ENCODE measurements around the gene ZIC2. TPM values are rescaled to one million over a fixed set of nuclear protein-coding genes. Genes with fewer than 3 reads are reported as not detected.

The ZIC2 gene
- total RNA-seq, 1 donor from 2014 or later = 21.9 TPM

- Mint-ChIP-seq H3K4me1 (ENCODE audit: low read depth, unreplicated experiment) (peaks cover 9% of the 10 kb centered on the region), H3K9me3 (ENCODE audit: unreplicated experiment) (peaks cover 23% of the 10 kb centered on the region), H3K27me3 (ENCODE audit: unreplicated experiment) (peaks cover 26% of the 10 kb centered on the region), H3K36me3 (ENCODE audit: unreplicated experiment) (no peaks in the 10 kb centered on the region), H3K27ac (ENCODE audit: unreplicated experiment) (peak overlapping the region; percentile 80), H3K4me3 (ENCODE audit: unreplicated experiment) (peak overlapping the region; percentile 97)
- no peak for DNase-seq
- no peak for TF ChIP-seq CTCF (IDR thresholded peaks at IDR 0.05; ENCODE audit: partially characterized antibody, unreplicated experiment)
Measured at GRCh38 chr13:99968521-99969452, 12.8 kb upstream of the ZIC2 start.

GRCh38 chr13:99969453-99969918 lies 12.1 kb upstream of the ZIC2 start:
- peaks cover 23% of the 10 kb centered on the region for H3K9me3 Mint-ChIP-seq (ENCODE audit: unreplicated experiment)
- H3K27me3 Mint-ChIP-seq (ENCODE audit: unreplicated experiment) = peaks cover 32% of the 10 kb centered on the region
- H3K4me3 Mint-ChIP-seq (ENCODE audit: unreplicated experiment) = peak overlapping the region; percentile 97
- H3K27ac Mint-ChIP-seq (ENCODE audit: unreplicated experiment) = peak overlapping the region; percentile 80
- DNase-seq = no peak
- peaks cover 9% of the 10 kb centered on the region for H3K4me1 Mint-ChIP-seq (ENCODE audit: low read depth, unreplicated experiment)
- TF ChIP-seq CTCF (IDR thresholded peaks at IDR 0.05; ENCODE audit: partially characterized antibody, unreplicated experiment) = no peak
- H3K36me3 Mint-ChIP-seq (ENCODE audit: unreplicated experiment) = no peaks in the 10 kb centered on the region

- peaks cover 9% of the 10 kb centered on the region for H3K4me1 Mint-ChIP-seq (ENCODE audit: low read depth, unreplicated experiment)
- H3K27me3 Mint-ChIP-seq (ENCODE audit: unreplicated experiment) = peaks cover 36% of the 10 kb centered on the region
- H3K4me3 Mint-ChIP-seq (ENCODE audit: unreplicated experiment) = peak overlapping the region; percentile 91
- no peak for TF ChIP-seq CTCF (IDR thresholded peaks at IDR 0.05; ENCODE audit: partially characterized antibody, unreplicated experiment)
- H3K36me3 Mint-ChIP-seq (ENCODE audit: unreplicated experiment) = no peaks in the 10 kb centered on the region
- H3K27ac Mint-ChIP-seq (ENCODE audit: unreplicated experiment) = no peak overlapping the region
- peaks cover 23% of the 10 kb centered on the region for H3K9me3 Mint-ChIP-seq (ENCODE audit: unreplicated experiment)
- no peak for DNase-seq
Measured at GRCh38 chr13:99969919-99970650, 11.5 kb upstream of the ZIC2 start.

- peaks cover 5% of the 10 kb centered on the region for H3K4me1 Mint-ChIP-seq (ENCODE audit: low read depth, unreplicated experiment)
- H3K4me3 Mint-ChIP-seq (ENCODE audit: unreplicated experiment) = peak overlapping the region; percentile 76
- H3K36me3 Mint-ChIP-seq (ENCODE audit: unreplicated experiment) = no peaks in the 10 kb centered on the region
- H3K27ac Mint-ChIP-seq (ENCODE audit: unreplicated experiment) = no peak overlapping the region
- no peak for DNase-seq
- peaks cover 23% of the 10 kb centered on the region for H3K9me3 Mint-ChIP-seq (ENCODE audit: unreplicated experiment)
- peaks cover 40% of the 10 kb centered on the region for H3K27me3 Mint-ChIP-seq (ENCODE audit: unreplicated experiment)
- TF ChIP-seq CTCF (IDR thresholded peaks at IDR 0.05; ENCODE audit: partially characterized antibody, unreplicated experiment) = no peak
Measured at GRCh38 chr13:99970651-99971575, 10.7 kb upstream of the ZIC2 start.
